ENCODE results near the gene PTPN18.
"Not testable (repeated sequence)": the region's sequence is repeated elsewhere in the genome, so short reads cannot be mapped to it uniquely, and the experiment has no call there.

Gene PTPN18

DNA sequence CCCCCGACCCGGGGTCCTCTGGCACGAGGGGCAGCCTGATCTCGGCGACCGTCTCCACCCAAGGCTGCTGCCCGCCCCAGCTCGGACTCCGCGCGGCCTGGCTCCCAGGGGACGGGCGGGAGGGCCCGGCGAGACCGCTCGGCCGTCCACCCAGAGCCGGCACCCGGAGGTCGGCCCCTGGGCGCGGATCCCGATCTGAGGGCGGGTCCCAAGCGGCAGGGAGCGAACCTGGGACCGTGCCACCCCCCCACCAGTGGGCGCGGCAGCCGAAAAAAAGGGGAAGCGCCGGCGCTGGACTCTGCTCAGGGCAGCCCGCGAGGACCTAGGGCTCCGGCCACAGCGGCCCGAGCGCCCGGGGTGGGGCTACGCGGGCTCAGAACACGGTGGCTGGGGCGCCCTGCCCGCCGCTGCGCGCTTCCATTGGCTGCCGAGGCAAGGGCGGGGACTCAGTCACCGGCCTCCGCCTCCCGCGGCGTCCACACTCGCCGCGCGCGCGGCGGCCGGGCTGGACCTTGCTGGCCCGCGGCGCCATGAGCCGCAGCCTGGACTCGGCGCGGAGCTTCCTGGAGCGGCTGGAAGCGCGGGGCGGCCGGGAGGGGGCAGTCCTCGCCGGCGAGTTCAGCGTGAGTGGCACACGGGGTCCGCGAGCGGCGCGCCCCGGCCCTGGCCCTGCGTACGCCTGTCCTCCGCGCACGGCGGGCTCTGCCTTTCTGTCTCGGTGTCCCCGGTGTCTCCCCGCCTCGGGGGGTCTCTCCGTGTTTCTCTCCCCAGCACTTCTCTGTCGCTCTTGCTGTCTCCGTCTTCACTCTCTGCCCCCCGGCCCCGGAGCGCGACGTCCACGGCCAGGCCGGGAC lies at the start of gene PTPN18:
PTPN18 (plus strand) TSS at position 479 of the 854 bp plus-strand sequence; CDS start at position 531, 52 bp downstream.
- DNase-seq, result peak; percentile 41

GRCh38 chr2:130307850-130308249 lies 48.0 kb upstream of the PTPN18 start:
- no peak for DNase-seq

GRCh38 chr2:130310881-130311280 lies 45.0 kb upstream of the PTPN18 start:
- DNase-seq, result no peak

DNA sequence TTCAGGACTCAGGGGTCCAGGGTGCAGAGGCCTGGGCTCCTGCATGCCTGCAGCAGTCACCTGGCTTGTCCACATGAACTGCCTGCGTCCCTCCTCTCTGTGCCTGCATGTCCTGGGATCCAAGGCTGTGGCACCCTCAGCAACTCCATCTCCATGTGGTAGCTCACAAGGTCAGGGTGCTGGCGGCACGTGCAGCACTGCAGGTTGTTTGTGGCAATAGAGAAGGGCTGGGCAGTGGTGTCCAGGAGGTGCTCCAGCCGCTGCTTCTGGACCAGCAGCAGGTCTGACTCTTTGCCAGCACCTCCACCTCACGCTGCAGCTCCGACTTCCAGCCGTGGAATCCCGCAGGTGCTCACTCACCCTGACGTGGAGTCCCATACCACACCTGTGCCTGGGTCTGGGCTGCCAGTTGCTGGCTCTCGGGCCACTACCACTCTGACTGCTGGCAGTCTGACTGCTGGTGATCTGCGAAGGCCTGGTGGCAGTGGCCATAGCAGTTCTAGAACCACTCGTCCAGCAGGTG lies 42.0 kb upstream of the PTPN18 start:
- DNase-seq, result no peak

DNA sequence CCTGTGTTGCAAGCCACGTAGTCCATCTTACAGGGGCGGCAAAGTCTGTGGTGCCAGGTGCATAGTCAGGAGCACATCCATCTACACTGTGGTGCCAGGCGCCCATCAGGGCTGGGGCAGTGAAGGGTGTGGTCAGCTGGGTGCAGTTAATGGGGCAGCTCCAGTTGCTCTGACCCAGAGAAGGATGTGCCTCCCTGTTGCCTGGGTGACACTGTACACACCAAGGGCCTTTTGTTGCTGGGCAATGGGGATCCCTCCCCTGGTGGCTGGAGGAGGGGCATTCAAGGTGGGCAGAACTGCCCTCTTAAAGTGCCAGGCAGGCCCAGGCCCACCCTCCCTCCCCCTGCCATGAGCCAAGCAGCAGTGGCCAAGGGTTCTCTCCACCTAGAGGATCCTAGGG lies 41.5 kb upstream of the PTPN18 start:
- DNase-seq, result no peak

- DNase-seq, result no peak
Measured at GRCh38 chr2:130316596-130316995, 39.3 kb upstream of the PTPN18 start.

GRCh38 chr2:130318906-130319305 lies 37.0 kb upstream of the PTPN18 start:
- DNase-seq, result no peak

DNA sequence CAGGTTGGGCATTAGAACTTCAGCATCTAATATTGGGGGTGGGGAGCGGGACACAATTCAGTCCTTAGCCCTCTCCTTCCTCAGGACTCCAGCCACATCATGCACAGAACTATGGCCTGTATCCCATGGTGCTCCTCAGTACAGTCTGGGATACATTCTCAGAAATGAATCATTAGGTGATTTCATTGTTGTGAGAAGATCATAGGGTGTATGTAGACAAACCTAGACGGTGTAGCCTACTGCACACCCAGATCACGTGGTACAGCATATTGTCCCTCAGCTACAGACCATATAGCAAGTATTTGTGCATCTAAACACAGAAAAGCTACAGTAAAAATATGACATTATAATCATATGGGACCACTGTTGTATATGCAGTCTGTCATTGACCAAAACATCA lies 36.3 kb upstream of the PTPN18 start:
- no peak for DNase-seq

DNA sequence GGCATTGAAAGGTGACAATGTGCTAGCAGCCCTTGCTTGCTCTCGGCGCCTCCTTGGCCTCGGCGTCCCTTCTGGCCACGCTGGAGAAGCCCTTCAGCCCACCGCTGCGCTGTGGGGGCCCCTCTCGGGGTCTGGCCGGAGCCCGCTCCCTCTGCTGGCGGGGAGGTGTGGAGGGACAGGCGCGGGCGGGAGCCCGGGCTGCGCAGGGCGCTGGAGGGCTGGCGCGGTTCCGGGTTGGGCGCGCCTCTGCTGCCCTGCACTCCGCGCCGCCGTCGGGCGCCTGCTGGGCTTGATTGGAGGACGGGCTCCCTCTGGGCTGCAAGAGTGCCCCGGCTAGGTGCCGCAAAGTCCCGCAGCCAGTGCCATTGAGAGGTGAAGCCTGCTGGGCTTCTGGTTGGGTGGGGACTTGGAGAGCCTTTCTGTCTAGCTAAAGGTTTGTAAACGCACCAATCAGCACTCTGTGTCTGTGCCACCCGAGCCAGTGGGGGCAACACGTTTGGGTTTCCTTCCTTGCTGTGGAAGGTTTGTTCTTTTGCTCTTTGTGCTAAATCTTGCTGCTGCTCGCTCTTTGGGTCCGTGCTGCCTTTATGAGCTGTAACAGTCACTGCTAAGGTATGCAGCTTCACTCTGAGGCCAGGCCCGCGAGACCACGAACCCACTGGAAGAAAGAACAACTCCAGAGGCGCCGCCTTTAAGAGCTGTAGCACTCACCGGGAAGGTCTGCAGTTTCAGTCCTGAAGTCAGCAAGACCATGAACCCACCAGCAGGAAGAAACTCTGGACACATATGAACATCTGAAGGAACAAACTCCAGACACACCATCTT lies 27.9 kb upstream of the PTPN18 start:
- DNase-seq, result no peak

DNA sequence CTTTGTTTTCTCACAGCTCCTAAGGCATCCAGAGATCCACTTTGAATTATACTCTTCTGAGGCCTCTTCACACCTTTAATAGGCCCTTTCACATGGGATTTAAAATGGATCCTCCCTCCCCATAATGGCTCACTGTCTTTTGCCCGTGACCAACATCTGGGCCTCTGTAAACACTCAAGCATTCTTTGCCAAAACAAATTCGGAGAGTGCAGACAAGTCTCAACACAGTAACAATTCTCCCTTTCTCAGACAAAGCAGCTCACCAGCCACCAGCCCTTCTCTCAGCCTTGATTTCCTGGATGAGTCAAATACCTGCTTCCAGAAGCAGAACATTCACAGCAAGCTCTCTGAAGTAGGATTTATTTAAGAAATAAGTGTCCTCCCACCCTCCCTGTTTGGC lies 27.1 kb upstream of the PTPN18 start:
- no peak for DNase-seq

DNA sequence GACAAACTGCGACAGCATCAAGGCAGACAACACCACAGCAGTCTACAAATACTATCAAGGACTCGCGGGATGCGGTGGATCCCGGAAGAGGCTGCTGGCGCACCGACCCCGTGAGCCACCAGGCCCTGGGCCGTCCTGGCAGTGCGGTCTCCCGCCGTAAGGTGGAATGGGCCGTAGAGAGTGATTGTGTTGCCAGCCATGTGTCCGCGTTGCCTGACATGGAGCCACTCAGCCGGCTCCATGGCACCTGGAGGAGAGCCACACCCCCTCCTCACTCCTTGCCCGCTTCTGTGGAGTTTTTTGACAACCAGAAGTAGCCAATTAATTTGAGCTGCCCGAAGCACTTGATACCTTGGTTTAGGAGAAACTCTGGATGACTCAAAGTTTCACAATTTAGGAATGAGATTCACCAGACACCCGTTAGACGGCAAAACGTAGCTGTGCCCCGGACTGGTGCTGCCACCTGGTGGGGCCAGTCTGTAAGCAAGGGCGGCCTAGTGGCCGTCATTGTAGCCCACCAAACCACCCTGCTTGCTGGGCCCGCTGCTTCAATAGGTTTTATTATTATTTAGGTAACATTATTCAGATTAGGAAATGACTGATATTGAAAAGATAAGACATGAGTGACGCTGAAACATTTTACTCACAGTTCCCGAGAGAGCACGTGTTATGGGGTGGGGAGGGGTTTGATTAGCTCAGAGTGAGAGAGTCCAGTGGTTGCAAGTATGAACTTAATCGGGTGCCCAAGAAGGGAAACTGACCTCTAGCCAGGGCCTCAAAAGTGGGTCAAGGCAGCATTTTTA lies 23.4 kb upstream of the PTPN18 start:
- peak; percentile 12 for DNase-seq

DNA sequence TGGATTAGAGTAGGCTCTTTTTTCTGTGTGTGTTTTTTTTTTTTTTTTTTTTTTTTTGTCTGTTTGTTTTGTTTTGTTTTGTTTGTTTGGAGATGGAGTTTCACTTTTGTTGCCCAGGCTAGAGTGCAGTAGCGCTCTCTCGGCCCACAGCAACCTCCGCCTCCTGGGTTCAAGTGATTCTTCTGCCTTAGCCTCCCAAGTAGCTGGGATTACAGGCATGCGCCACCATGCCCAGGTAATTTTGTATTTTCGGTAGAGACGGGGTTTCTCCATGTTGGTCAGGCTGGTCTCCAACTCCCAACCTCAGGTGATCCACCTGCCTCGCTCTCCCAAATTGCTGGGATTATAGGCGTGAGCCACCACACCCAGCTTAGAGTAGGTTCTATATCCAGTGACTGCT lies 22.6 kb upstream of the PTPN18 start:
- DNase-seq, result not testable (repeated sequence)

DNA sequence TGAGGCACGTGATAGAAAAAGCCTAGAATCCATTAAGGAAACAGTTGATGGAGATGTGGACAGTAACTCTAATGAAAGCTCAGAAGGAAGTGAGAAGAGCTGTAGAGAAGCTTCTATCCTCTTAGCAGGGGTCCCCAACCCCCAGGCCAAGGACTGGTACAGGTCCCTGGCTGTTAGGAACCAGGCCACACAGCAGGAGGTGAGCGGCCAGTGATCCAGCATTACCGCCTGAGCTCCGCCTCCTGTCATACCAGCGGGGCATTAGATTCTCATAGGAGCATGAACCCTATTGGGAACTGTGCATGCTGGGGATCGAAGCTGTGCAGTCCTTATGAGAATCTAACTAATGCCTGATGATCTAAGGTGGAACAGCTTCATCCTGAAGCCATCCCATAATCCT lies 21.8 kb upstream of the PTPN18 start:
- DNase-seq, result no peak

- no peak for DNase-seq
Measured at GRCh38 chr2:130335226-130335625, 20.6 kb upstream of the PTPN18 start.

- no peak for DNase-seq
Measured at GRCh38 chr2:130336150-130336876, 19.5 kb upstream of the PTPN18 start.

DNA sequence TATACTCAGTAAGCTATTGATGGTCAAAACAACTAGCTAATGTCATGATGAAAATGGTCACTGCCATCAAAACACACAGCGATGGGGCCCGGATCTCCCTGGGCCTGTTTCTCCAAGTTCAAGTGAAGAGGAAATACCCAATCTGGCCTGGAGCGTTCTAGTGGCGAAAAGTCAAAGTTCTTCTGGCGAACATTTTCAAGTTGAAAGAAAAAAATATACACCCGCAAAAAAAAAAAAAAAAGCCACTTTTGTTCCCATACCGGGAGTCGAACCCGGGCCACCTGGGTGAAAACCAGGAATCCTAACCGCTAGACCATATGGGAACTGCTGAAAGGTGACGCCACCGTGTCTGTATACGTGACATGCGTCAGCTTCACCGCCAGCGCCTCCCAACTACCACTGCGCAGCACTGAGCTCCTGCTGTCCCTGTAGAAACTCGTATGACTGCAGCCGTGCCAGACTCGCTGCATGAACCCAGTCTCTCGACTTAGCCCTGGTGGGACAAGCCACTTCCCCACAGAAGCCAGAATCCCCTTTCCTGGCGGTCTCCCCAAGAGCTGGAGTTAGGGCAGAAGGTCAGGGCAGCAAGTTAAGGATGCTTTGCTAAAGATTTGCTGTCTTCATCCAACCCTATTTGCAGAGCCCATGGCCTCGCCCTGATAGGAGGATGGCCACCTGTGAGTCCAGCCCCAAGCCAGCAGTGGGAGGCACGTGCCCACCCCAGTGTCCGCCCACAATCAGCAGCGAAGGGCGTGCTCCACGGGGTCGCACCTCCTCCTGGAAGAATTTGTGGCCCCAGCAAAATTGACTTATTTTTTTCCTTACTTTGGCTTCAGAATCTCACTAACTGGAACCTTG lies 18.8 kb upstream of the PTPN18 start:
- peak; percentile 85 for DNase-seq

DNA sequence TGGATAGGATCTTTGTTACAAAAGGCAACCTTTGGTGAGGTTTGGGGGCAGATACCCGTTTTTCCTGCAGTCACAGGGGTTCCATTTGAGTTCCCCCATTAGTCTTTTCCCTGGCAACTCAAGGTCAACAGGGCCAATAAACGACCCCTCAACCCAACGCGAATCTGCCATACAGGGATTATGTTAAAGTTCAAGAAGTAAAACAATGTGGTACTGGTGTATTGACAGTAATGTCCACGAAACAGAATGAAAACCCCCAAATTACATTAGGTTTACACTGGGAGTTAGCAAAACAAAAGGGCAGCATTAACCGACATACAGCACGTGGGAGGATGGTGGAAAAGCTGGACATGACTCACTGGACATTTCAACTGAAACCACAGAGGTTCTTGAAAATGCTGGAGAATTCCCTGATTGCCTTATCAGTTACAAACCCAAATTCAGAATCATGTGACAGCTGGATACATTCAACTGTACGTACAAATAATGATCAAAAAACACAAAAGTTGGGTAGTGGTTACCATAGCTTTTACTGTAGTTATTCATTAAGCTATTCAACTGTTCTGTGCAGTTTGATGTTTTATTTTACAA lies 18.0 kb upstream of the PTPN18 start:
- DNase-seq, result no peak

DNA sequence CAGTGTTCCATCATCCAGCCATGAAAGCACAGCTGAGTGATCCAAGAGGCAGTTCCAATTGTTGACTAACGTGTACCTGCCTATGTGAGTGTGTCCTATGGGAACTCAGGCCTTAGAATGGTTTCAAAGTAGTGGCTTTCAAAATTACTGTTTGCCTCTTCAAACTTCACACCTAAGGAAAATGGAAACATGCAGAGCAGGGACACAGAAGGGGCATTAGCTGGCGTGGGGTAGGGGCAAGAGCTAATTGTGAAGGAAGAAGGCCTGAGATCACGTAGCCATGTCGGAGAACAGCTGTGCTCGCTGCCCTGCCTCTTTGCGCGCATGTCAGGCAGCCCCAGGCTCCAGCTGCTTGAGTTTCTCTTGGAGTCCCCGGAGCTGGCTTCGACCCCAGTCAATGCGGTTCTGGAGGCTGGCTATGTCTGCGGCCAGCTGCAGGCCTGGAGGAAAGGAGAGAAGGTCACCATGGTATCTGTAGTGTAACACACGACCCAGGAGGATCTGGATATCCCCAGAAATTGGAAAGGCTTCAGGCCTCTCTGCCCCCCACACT lies 17.0 kb upstream of the PTPN18 start:
- DNase-seq, result no peak

GRCh38 chr2:130339885-130340745 lies 15.7 kb upstream of the PTPN18 start:
- DNase-seq, result no peak
